Ishikawa (cell line): Measurements from ENCODE around the gene TRERF1.

Source experiments
- CEBPB ChIP-seq: IDR thresholded peaks from 2 replicates; pipeline ENCODE4 v1.6.1; 2012
- CREB1 ChIP-seq: IDR thresholded peaks from 2 replicates; pipeline ENCODE4 v1.6.1; 2012; ENCODE audit warnings: low read depth
- EGR1 ChIP-seq: IDR thresholded peaks from 2 replicates; pipeline ENCODE4 v1.6.1; 2012
- EP300 ChIP-seq: IDR thresholded peaks from 2 replicates; pipeline ENCODE4 v1.6.1; 2012; ENCODE audit warnings: borderline replicate concordance
- FOXM1 ChIP-seq: IDR thresholded peaks from 2 replicates; pipeline ENCODE4 v1.6.1; 2012; ENCODE audit warnings: low read depth, borderline replicate concordance
- NFIC ChIP-seq: IDR thresholded peaks from 2 replicates; pipeline ENCODE4 v1.6.1; 2012
- RAD21 ChIP-seq: IDR thresholded peaks from 2 replicates; pipeline ENCODE4 v1.6.1; 2012; ENCODE audit warnings: low read depth
- TAF1 ChIP-seq: IDR thresholded peaks from 2 replicates; pipeline ENCODE4 v1.6.1; 2012; ENCODE audit warnings: low read depth, mild to moderate bottlenecking
- TCF12 ChIP-seq: IDR thresholded peaks from 2 replicates; pipeline ENCODE4 v1.6.1; 2012; ENCODE audit warnings: low read depth
- TEAD4 ChIP-seq: IDR thresholded peaks from 2 replicates; pipeline ENCODE4 v1.6.1; 2012
- YY1 ChIP-seq: IDR thresholded peaks from 2 replicates; pipeline ENCODE4 v1.6.1; 2012; ENCODE audit warnings: low read depth
- ZBTB7A ChIP-seq: IDR thresholded peaks from 2 replicates; pipeline ENCODE4 v1.6.1; 2012; ENCODE audit warnings: low read depth
- TF ChIP-seq, protein P1 (sequence below): IDR thresholded peaks from 2 replicates; pipeline ENCODE4 v1.6.1; 2012
- TF ChIP-seq, protein P2 (sequence below): IDR thresholded peaks from 2 replicates; pipeline ENCODE4 v1.6.1; 2012; ENCODE audit warnings: low read depth, mild to moderate bottlenecking
- TF ChIP-seq, protein P3 (sequence below): IDR thresholded peaks from 2 replicates; pipeline ENCODE4 v1.6.1; 2012

TRERF1 gene

DNA sequence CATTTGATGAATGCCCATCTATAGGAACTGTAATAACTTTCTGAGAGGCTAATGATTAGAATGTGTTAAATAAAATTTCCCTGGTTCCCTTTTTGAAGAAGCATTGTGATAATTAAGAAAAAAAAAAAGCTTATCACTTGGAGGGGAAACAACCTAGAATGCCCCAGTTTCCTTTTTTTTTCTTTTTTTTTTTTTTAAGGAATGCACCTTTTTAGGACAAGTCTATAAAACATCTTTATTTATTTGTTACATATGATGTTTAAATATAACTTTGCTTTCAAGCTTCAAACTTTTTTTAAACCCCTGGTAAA is 226.7 kb downstream of the TRERF1 start:
- TF ChIP-seq FOXM1 (no peak), YY1 (no peak), RAD21 (no peak), NFIC (no peak), TEAD4 (no peak), CREB1 (no peak), EGR1 (no peak), TAF1 (no peak), CEBPB (no peak), EP300 (no peak), TCF12 (no peak), ZBTB7A (no peak)
- TF ChIP-seq, protein P1, sequence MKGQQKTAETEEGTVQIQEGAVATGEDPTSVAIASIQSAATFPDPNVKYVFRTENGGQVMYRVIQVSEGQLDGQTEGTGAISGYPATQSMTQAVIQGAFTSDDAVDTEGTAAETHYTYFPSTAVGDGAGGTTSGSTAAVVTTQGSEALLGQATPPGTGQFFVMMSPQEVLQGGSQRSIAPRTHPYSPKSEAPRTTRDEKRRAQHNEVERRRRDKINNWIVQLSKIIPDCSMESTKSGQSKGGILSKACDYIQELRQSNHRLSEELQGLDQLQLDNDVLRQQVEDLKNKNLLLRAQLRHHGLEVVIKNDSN: no peak
- TF ChIP-seq, protein P2, sequence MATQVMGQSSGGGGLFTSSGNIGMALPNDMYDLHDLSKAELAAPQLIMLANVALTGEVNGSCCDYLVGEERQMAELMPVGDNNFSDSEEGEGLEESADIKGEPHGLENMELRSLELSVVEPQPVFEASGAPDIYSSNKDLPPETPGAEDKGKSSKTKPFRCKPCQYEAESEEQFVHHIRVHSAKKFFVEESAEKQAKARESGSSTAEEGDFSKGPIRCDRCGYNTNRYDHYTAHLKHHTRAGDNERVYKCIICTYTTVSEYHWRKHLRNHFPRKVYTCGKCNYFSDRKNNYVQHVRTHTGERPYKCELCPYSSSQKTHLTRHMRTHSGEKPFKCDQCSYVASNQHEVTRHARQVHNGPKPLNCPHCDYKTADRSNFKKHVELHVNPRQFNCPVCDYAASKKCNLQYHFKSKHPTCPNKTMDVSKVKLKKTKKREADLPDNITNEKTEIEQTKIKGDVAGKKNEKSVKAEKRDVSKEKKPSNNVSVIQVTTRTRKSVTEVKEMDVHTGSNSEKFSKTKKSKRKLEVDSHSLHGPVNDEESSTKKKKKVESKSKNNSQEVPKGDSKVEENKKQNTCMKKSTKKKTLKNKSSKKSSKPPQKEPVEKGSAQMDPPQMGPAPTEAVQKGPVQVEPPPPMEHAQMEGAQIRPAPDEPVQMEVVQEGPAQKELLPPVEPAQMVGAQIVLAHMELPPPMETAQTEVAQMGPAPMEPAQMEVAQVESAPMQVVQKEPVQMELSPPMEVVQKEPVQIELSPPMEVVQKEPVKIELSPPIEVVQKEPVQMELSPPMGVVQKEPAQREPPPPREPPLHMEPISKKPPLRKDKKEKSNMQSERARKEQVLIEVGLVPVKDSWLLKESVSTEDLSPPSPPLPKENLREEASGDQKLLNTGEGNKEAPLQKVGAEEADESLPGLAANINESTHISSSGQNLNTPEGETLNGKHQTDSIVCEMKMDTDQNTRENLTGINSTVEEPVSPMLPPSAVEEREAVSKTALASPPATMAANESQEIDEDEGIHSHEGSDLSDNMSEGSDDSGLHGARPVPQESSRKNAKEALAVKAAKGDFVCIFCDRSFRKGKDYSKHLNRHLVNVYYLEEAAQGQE: no peak
- TF ChIP-seq, protein P3, sequence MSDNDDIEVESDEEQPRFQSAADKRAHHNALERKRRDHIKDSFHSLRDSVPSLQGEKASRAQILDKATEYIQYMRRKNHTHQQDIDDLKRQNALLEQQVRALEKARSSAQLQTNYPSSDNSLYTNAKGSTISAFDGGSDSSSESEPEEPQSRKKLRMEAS: no peak

DNA sequence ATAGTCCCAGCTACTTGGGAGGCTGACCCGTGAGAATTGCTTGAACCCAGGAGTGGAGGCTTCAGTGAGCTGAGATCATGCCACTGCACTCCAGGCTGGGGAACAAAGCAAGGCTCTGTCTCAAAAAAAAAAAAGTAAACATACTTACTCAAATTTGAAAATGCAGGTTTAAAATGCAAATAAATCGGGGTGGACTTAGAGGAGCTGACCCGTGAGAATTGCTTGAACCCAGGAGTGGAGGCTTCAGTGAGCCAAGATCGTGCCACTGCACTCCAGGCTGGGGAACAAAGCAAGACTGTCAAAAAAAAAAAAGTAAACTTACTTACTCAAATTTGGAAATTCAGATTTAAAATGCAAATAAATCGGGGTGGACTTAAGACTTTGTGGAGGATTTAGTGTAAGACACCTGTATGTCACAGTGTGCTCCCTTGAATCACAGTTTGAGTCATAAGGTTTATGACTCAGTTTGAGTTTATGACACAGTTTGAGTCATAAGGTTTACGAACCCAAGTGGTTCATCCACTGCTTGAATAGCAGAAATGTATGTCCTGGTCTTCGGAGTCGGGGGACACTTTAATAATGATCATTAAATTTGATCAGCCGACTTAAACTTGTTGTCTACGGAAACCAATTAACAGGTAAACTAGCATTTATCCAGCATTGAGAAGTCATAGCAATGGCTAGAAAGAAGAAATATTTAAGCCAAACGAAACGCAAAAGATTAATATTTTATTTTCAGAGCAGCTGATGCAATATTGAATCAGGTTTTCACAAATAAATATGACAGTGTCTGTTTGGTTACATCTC is 227.3 kb downstream of the TRERF1 start:
- TF ChIP-seq EP300 (peak; percentile 39; the same call in 1 of the 2 replicates), TCF12 (peak; percentile 41; the same call in 1 of the 2 replicates)
- TF ChIP-seq, protein P3: no peak

DNA sequence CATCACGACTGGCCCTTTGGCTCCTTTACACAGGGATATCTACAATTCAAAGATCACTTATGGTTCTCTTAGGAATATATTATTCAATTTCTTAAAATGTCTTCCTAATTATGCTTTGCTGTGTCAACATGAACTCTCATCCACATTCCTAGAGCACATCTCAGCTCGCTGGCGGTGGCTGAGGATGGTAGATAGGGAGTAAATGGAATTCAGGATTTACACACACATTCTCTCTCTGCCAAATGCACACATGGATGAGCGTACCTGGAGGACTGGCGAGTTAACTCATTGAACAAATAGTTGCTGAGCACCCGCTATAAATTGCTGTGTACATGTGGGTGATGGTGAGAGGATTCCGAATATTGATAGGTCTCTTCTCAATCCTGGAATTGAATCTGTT is 229.3 kb downstream of the TRERF1 start:
- TF ChIP-seq FOXM1 (no peak), TAF1 (no peak), CREB1 (no peak), CEBPB (no peak), YY1 (no peak), NFIC (no peak), TCF12 (no peak), TEAD4 (no peak), EP300 (no peak), RAD21 (no peak), ZBTB7A (no peak), EGR1 (no peak)
- TF ChIP-seq, protein P2: no peak
- TF ChIP-seq, protein P1: no peak
- TF ChIP-seq, protein P3: no peak

DNA sequence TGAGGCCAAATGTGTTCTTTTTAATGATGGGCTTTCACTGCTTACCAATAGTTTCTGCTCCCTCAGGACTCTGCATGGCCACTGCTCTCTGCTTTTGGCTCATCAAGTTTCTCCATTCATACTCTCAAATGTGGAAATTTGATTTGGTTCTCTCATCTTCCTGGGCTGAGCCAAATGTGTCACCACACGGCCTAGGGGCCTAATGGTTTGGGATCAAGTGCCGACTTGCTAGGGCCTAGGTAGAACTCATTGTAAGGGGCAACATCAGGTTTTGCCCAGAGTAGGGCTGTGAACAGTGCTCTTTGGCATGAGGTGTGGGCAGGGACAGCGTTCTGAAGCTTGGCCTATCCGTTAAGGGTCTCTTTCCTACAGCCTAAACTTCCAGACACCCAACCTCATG is 230.2 kb downstream of the TRERF1 start:
- TF ChIP-seq TCF12 (no peak), EP300 (no peak), TAF1 (no peak), TEAD4 (no peak), NFIC (no peak), CREB1 (no peak), CEBPB (no peak), FOXM1 (no peak)
- TF ChIP-seq, protein P2: no peak
- TF ChIP-seq, protein P3: no peak
